ENCODE measurements around the gene SRSF10. TPM values are rescaled to one million over a fixed set of nuclear protein-coding genes. Genes with fewer than 3 reads are reported as not detected.

The SRSF10 gene
- total and polyA plus RNA-seq, 2 donors (not counting 1 experiment from before 2014, with no cell fraction given) = 93.5 to 113 TPM

GRCh38 chr1:23924601-23925000 lies 55.5 kb downstream of the SRSF10 start:
- Histone ChIP-seq H3K4me2 (ENCODE audit: extremely low read depth, insufficient read depth, low read length) (no peak overlapping the region), H3K79me2 (ENCODE audit: control insufficient read depth, insufficient read depth, low read length) (no peaks in the 10 kb centered on the region), H3K9me3 (ENCODE audit: control insufficient read depth, insufficient read depth, low read depth, low read length) (no peaks in the 10 kb centered on the region), H3K9ac (ENCODE audit: insufficient read depth, low read length) (no peak overlapping the region), H3K36me3 (ENCODE audit: control insufficient read depth, insufficient read depth, low read length) (no peaks in the 10 kb centered on the region), H2AFZ (ENCODE audit: low read length) (no peak overlapping the region), H4K20me1 (ENCODE audit: control insufficient read depth, extremely low read depth, insufficient read depth, low read length) (no peaks in the 10 kb centered on the region), H3K4me1 (ENCODE audit: control insufficient read depth, extremely low read depth, insufficient read depth, low read length) (no peaks in the 10 kb centered on the region), H3K4me3 (replicated peaks in 1 of 4; ENCODE audit: control extremely low read depth in 1 of 4, insufficient read depth in 1 of 4, low read depth in 3 of 4, low read length in 4 of 4) (no peak overlapping the region), H3K27me3 (ENCODE audit: control insufficient read depth, insufficient read depth, low read length) (no peaks in the 10 kb centered on the region), H3K27ac (ENCODE audit: insufficient read depth, low read length) (no peak overlapping the region)
- no peak for DNase-seq (ENCODE audit: low read depth in 2 of 2)
- TF ChIP-seq CTCF (conservative IDR thresholded peaks at IDR 0.05 in 1 of 2, IDR thresholded peaks at IDR 0.05 in 1 of 2; ENCODE audit: low read depth in 1 of 2, low read length in 2 of 2) (no peak), EZH2 (IDR thresholded peaks at IDR 0.05; ENCODE audit: low read length, missing control alignments) (no peak)

GRCh38 chr1:23923592-23924499 lies 56.3 kb downstream of the SRSF10 start:
- Histone ChIP-seq H3K36me3 (ENCODE audit: control insufficient read depth, insufficient read depth, low read length) (no peaks in the 10 kb centered on the region), H3K27ac (ENCODE audit: insufficient read depth, low read length) (no peak overlapping the region), H3K9ac (ENCODE audit: insufficient read depth, low read length) (no peak overlapping the region), H2AFZ (ENCODE audit: low read length) (no peak overlapping the region), H3K27me3 (ENCODE audit: control insufficient read depth, insufficient read depth, low read length) (no peaks in the 10 kb centered on the region), H3K4me3 (replicated peaks in 1 of 4; ENCODE audit: control extremely low read depth in 1 of 4, insufficient read depth in 1 of 4, low read depth in 3 of 4, low read length in 4 of 4) (no peak overlapping the region), H4K20me1 (ENCODE audit: control insufficient read depth, extremely low read depth, insufficient read depth, low read length) (no peaks in the 10 kb centered on the region), H3K79me2 (ENCODE audit: control insufficient read depth, insufficient read depth, low read length) (no peaks in the 10 kb centered on the region), H3K4me1 (ENCODE audit: control insufficient read depth, extremely low read depth, insufficient read depth, low read length) (no peaks in the 10 kb centered on the region), H3K4me2 (ENCODE audit: extremely low read depth, insufficient read depth, low read length) (no peak overlapping the region), H3K9me3 (ENCODE audit: control insufficient read depth, insufficient read depth, low read depth, low read length) (no peaks in the 10 kb centered on the region)
- DNase-seq (ENCODE audit: low read depth in 2 of 2) = peak; percentile 10 to 34
- TF ChIP-seq CTCF (conservative IDR thresholded peaks at IDR 0.05 in 1 of 2, IDR thresholded peaks at IDR 0.05 in 1 of 2; ENCODE audit: low read depth in 1 of 2, low read length in 2 of 2) (no peak), EZH2 (IDR thresholded peaks at IDR 0.05; ENCODE audit: low read length, missing control alignments) (no peak)

DNA sequence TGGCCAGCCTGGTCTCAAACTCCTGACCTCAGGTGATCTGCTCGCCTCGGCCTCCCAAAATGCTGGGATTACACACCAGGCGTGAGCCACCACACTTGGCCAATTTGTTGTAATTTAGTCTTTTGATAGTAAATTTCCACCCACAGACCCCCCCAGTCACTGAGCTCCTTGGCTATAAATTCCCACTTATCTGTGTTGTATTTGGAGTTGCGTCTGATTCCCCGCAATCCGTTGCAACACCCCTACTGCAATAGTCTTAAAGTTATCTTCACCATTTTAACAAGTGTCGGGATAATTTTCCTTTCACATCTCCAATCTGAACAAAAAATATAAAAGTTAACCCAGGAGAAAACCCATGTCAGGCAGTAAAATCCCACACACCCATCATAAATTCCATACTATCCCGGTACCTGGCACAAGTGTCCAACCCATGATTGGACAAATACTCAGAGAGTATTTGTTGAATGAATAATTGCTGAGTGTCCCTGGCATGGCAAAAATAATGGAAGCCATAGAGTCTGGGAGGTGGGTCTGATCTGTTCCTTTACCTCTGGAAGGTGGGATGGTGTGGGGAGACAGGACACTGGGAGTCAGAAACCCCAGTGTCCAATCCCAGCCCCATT lies 57.7 kb downstream of the SRSF10 start:
- no peaks in the 10 kb centered on the region for H3K27me3 ChIP-seq (ENCODE audit: control insufficient read depth, insufficient read depth, low read length)
- TF ChIP-seq EZH2 (IDR thresholded peaks at IDR 0.05; ENCODE audit: low read length, missing control alignments) = no peak
- no peak for TF ChIP-seq CTCF (conservative IDR thresholded peaks at IDR 0.05 in 1 of 2, IDR thresholded peaks at IDR 0.05 in 1 of 2; ENCODE audit: low read depth in 1 of 2, low read length in 2 of 2)
- no peak for DNase-seq (ENCODE audit: low read depth in 2 of 2)
- no peaks in the 10 kb centered on the region for H4K20me1 ChIP-seq (ENCODE audit: control insufficient read depth, extremely low read depth, insufficient read depth, low read length)
- no peak overlapping the region for H3K4me2 ChIP-seq (ENCODE audit: extremely low read depth, insufficient read depth, low read length)
- H3K9me3 ChIP-seq (ENCODE audit: control insufficient read depth, insufficient read depth, low read depth, low read length) = no peaks in the 10 kb centered on the region
- no peak overlapping the region for H2AFZ ChIP-seq (ENCODE audit: low read length)
- H3K4me1 ChIP-seq (ENCODE audit: control insufficient read depth, extremely low read depth, insufficient read depth, low read length) = no peaks in the 10 kb centered on the region
- H3K79me2 ChIP-seq (ENCODE audit: control insufficient read depth, insufficient read depth, low read length) = no peaks in the 10 kb centered on the region
- H3K9ac ChIP-seq (ENCODE audit: insufficient read depth, low read length) = no peak overlapping the region
- H3K36me3 ChIP-seq (ENCODE audit: control insufficient read depth, insufficient read depth, low read length) = no peaks in the 10 kb centered on the region
- H3K4me3 ChIP-seq (replicated peaks in 1 of 4; ENCODE audit: control extremely low read depth in 1 of 4, insufficient read depth in 1 of 4, low read depth in 3 of 4, low read length in 4 of 4) = no peak overlapping the region
- H3K27ac ChIP-seq (ENCODE audit: insufficient read depth, low read length) = no peak overlapping the region

Measured in fibroblast of lung (primary cell).